GM23248 (cell line): ENCODE measurements around the gene KRTAP10-9. TPM values are rescaled to one million over a fixed set of nuclear protein-coding genes. Genes with fewer than 3 reads are reported as not detected.
"Not testable (repeated sequence)": the region's sequence is repeated elsewhere in the genome, so short reads cannot be mapped to it uniquely, and the experiment has no call there.

ENCODE experiments used
- DNase-seq: peaks from one replicate; pipeline ENCODE4 v3.0.0-alpha.2; 2015
- H2AFZ ChIP-seq: fragments of 200-600 bp; sonication (generic); 2 replicates; pipeline ENCODE4 v1.6.1; 2016; ENCODE audit warnings: antibody characterized with exemption
- H3F3A ChIP-seq: fragments of 200-600 bp; sonication (generic); 2 replicates; pipeline ENCODE4 v1.6.1; 2016; ENCODE audit warnings: mild to moderate bottlenecking, antibody characterized with exemption, mixed run types; ENCODE audit not compliant: insufficient read depth
- H3K27ac ChIP-seq: fragments of 200-600 bp; sonication (generic); 2 replicates; pipeline ENCODE4 v1.5.1; 2016; ENCODE audit warnings: mild to moderate bottlenecking
- H3K27me3 ChIP-seq: fragments of 200-600 bp; sonication (generic); replicated peaks from 2 replicates; pipeline ENCODE4 v1.6.1; 2016; ENCODE audit warnings: mild to moderate bottlenecking; ENCODE audit not compliant: insufficient read depth
- H3K36me3 ChIP-seq: fragments of 200-600 bp; sonication (generic); 2 replicates; pipeline ENCODE4 v1.6.1; 2016; ENCODE audit warnings: low read depth, mild to moderate bottlenecking
- H3K4me1 ChIP-seq: fragments of 200-600 bp; sonication (generic); 2 replicates; pipeline ENCODE4 v1.6.1; 2016; ENCODE audit warnings: mild to moderate bottlenecking; ENCODE audit not compliant: insufficient read depth
- H3K4me2 ChIP-seq: fragments of 200-600 bp; sonication (generic); one replicate; pipeline ENCODE4 v1.6.1; 2016; ENCODE audit warnings: mild to moderate bottlenecking; ENCODE audit not compliant: unreplicated experiment
- H3K4me3 ChIP-seq: fragments of 200-600 bp; sonication (generic); 2 replicates; pipeline ENCODE4 v1.5.1; 2016; ENCODE audit warnings: mild to moderate bottlenecking
- H3K79me2 ChIP-seq: fragments of 200-600 bp; sonication (generic); 2 replicates; pipeline ENCODE4 v1.6.1; 2016; ENCODE audit warnings: mild to moderate bottlenecking; ENCODE audit not compliant: insufficient read depth
- H3K9ac ChIP-seq: fragments of 200-600 bp; sonication (generic); 2 replicates; pipeline ENCODE4 v1.6.1; 2016; ENCODE audit warnings: mild to moderate bottlenecking
- H3K9me2 ChIP-seq: fragments of 200-600 bp; sonication (generic); 2 replicates; pipeline ENCODE4 v1.6.1; 2016; ENCODE audit warnings: mixed run types, mild to moderate bottlenecking, moderate library complexity; ENCODE audit not compliant: insufficient read depth
- H3K9me3 ChIP-seq: fragments of 200-600 bp; sonication (generic); one replicate; pipeline ENCODE4 v1.6.1; 2017; ENCODE audit warnings: low read depth
- H4K20me1 ChIP-seq: fragments of 200-600 bp; sonication (generic); 2 replicates; pipeline ENCODE4 v1.6.0; 2016; ENCODE audit not compliant: insufficient read depth
- EZH2 ChIP-seq: fragments of 200-600 bp; sonication (generic); IDR thresholded peaks from 2 replicates; pipeline ENCODE4 v1.6.1; 2018; ENCODE audit warnings: antibody characterized with exemption, mild to moderate bottlenecking; ENCODE audit not compliant: insufficient read depth, poor library complexity, severe bottlenecking
- EZH2phosphoT487 ChIP-seq: fragments of 200-600 bp; sonication (generic); IDR thresholded peaks from 2 replicates; pipeline ENCODE4 v1.6.1; 2018; ENCODE audit warnings: antibody characterized with exemption, moderate library complexity, mild to moderate bottlenecking, low read depth; ENCODE audit not compliant: insufficient read depth
- WGBS, 2 experiments: methylation state at CpG; one replicate each; pipeline ENCODE4 v1.1.6; 2015 to 2017; ENCODE audit warnings: low lambda C conversion rate in 2 of 2, low coverage in 1 of 2; ENCODE audit errors: missing lambda C conversion rate in 2 of 2; 5-methylcytosine and 5-hydroxymethylcytosine counted together
- in situ Hi-C: fragments of 300-500 bp; cut with MboI; formaldehyde crosslinking; loops from 2 replicates; pipeline ENCODE4 v1.15.0; 2020
- polyA plus RNA-seq: library from polyadenylated mRNA; unstranded; fragments of >200 nt; fragmentation: Nextera tagmentation; extraction: Ambion mirVana; gene quantifications from 2 replicates; pipeline ENCODE4 v1.2.1, GENCODE V29; 2016
- total RNA-seq: library from RNA; depleted of rRNA; stranded (reverse); fragments of >200 nt; shearing (Covaris generic); gene quantifications from 2 replicates; pipeline ENCODE4 v1.2.3, GENCODE V29; 2014

Gene KRTAP10-9
- total and polyA plus RNA-seq, 2 experiments from 2014 or later: not detected

DNA sequence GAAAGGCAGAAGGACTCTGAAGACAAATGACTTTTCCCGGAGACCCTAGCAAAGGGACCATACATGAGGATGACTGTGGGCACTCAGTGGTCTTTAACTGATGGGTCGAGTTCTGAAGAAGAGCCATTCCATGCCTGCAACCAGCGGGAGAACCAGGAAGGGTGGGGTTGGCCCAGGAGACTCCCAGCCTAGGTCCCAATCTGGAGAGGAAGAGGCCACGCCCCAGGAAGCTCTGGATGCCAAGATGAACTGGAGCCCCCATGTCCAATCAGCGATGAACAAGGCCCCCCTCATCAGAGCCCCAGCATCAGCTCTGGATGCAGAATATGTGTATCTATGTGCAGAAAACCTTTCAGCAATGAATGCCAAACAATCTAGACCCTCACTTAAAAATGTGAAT is 13.9 kb downstream of the KRTAP10-9 start:
- no peaks in the 10 kb centered on the region for H3K9me2 ChIP-seq

DNA sequence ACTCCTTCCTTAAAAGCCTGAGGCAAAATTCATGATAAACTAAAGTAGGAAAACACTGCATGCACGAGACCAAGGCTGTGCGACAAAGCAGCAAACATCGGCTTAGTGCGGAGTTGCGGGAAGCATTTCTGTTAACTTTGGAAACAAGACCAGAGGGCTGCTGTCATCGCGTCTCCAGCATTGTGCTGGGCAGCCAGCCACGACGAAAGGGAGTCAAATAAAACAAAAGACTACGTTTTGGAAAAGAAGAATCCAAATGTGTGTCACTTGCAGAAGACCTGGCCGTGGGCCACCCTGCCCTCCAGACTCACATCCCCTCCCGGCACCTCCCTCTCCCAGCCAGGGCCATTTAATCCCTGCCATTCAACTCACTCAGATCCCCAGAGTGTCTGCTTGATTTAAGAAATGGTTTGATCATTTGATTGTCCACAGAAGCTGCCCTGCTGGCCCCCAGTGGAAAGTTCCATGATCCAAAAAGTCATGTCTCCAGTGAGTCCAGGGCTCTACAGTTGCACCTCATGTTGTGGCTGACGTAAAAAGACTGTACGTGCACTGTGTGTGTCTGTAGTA is 16.9 kb downstream of the KRTAP10-9 start:
- Histone ChIP-seq H2AFZ (no peak overlapping the region), H3K27me3 (peaks cover 4% of the 10 kb centered on the region; the same call in 1 of the 2 replicates), H3K9me3 (no peaks in the 10 kb centered on the region), H3K9ac (no peak overlapping the region), H3K4me2 (no peak overlapping the region), H3F3A (no peaks in the 10 kb centered on the region), H3K36me3 (no peaks in the 10 kb centered on the region), H3K9me2 (no peaks in the 10 kb centered on the region), H3K27ac (no peak overlapping the region), H3K4me3 (no peak overlapping the region), H3K79me2 (no peaks in the 10 kb centered on the region), H4K20me1 (no peaks in the 10 kb centered on the region), H3K4me1 (no peaks in the 10 kb centered on the region)
- 36 to 38% methylated on average over 14 of the region's 14 CpGs for WGBS, 2 experiments
- DNase-seq: no peak
- TF ChIP-seq EZH2 (no peak), EZH2phosphoT487 (no peak)
- in situ Hi-C loops: no loop called here

More for the DNA sequence above, 13.9 kb downstream of the KRTAP10-9 start:
- Histone ChIP-seq H2AFZ (no peak overlapping the region), H3K9ac (no peak overlapping the region), H3K27me3 (no peaks in the 10 kb centered on the region), H3K4me1 (no peaks in the 10 kb centered on the region), H4K20me1 (no peaks in the 10 kb centered on the region), H3K36me3 (no peaks in the 10 kb centered on the region), H3F3A (no peaks in the 10 kb centered on the region), H3K4me2 (no peak overlapping the region), H3K79me2 (no peaks in the 10 kb centered on the region), H3K27ac (no peak overlapping the region), H3K4me3 (no peak overlapping the region), H3K9me3 (no peaks in the 10 kb centered on the region)
- DNase-seq: no peak
- no peak for TF ChIP-seq EZH2
- TF ChIP-seq EZH2phosphoT487: no peak
- 26 to 27% methylated on average over 5 of the region's 5 CpGs for WGBS, 2 experiments
- in situ Hi-C loops: no loop called here

DNA sequence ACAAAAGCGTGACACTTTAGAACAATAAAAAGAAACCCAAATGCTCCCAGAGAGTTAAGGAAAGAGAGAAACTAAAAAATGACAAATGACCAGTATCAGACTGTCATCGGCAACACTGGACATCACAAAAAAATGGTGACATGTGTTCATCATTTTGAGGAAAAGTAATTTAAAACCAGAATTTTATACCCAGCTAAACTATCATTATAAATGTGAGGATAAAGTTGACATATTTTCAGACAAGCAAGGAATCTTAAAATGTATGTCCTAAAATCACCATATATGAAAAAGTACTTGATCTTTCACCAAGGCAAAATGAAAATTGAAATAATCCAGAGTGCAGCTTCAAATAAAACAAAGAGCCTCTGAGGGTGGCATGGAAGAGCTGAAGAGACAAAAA is 18.0 kb downstream of the KRTAP10-9 start:
- no peaks in the 10 kb centered on the region for H4K20me1 ChIP-seq
- no peak overlapping the region for H3K4me3 ChIP-seq
- H3K36me3 ChIP-seq: no peaks in the 10 kb centered on the region
- DNase-seq: no peak
- H2AFZ ChIP-seq: no peak overlapping the region
- in situ Hi-C loops: no loop called here
- no peak overlapping the region for H3K4me2 ChIP-seq
- H3F3A ChIP-seq: no peaks in the 10 kb centered on the region
- peaks cover 4% of the 10 kb centered on the region; the same call in 1 of the 2 replicates for H3K27me3 ChIP-seq
- no peak overlapping the region for H3K27ac ChIP-seq
- H3K79me2 ChIP-seq: no peaks in the 10 kb centered on the region
- no peaks in the 10 kb centered on the region for H3K4me1 ChIP-seq
- H3K9ac ChIP-seq: no peak overlapping the region
- 5 to 11% methylated on average over 2 of the region's 2 CpGs for WGBS, 2 experiments
- no peak for TF ChIP-seq EZH2
- no peak for TF ChIP-seq EZH2phosphoT487
- H3K9me3 ChIP-seq: no peaks in the 10 kb centered on the region
- H3K9me2 ChIP-seq: no peaks in the 10 kb centered on the region

GRCh38 chr21:44646366-44647221 is 19.7 kb downstream of the KRTAP10-9 start, which contains the start of gene KRTAP10-11:
Gene KRTAP10-11 (plus strand): TSS chr21:44646414. CDS start chr21:44646459, 45 bp downstream.
- H3K27ac ChIP-seq, H3K4me3 ChIP-seq, H3K27me3 ChIP-seq, H3K36me3 ChIP-seq, H3K9me3 ChIP-seq, H3K4me1 ChIP-seq, in situ Hi-C loops, H2AFZ ChIP-seq, H3K9me2 ChIP-seq, DNase-seq, H3K79me2 ChIP-seq, H4K20me1 ChIP-seq, H3K9ac ChIP-seq, H3K4me2 ChIP-seq, H3F3A ChIP-seq: not testable (repeated sequence)
- WGBS, 2 experiments: 28 to 31% methylated on average over 13 to 18 of the region's 21 CpGs
